Nucleus accumbens (tissue), 56 donors: ENCODE measurements around the gene HUS1.
A peak's percentile ranks its signal among the peaks of the same experiment; 100 is the strongest.
"Not testable (repeated sequence)": the region's sequence is repeated elsewhere in the genome, so short reads cannot be mapped to it uniquely, and the experiment has no call there.

Experiments
- DNase-seq, 56 donors: peaks; one replicate each; lab custom pipeline; 2025; lab: John Stamatoyannopoulos, UW

HUS1 gene

DNA sequence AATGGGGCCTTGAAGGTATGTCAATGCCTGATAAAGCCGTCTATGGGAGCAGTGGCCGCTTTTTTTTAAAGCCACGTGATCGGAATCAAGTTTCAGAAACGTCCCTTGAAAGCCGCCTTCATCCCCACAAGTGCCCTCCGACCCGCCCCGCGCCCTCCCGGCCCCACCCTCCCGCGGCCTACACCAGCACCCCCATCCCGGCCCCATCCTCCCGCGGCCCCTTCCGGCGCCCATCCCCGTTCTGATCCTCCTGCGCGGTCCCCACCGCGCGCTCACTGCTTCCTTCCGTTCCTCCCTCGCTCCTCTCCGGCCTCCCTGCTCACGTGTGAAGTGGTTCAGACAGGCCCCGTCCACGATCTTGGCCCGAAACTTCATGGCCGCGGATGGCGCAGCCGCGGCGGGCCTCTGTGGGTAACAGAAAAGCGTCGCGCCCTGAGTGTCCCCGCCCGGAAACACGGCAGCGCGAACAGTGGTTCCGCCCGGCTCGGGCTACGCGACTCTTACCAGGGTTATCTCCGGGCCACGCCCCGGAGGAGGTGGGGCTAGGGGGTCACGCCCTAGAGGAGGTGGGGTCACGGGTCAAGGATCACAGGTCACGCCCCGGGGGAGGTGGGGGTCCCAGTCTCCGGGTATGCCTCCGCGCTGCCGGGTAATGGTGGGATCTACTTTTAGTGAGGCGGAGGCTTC lies at the start of gene HUS1:
HUS1 (minus strand) TSS at position 471 of the 687 bp plus-strand sequence; CDS start at position 375, 96 bp downstream.
- peak; percentile 27 to 94 (median 82) for DNase-seq

DNA sequence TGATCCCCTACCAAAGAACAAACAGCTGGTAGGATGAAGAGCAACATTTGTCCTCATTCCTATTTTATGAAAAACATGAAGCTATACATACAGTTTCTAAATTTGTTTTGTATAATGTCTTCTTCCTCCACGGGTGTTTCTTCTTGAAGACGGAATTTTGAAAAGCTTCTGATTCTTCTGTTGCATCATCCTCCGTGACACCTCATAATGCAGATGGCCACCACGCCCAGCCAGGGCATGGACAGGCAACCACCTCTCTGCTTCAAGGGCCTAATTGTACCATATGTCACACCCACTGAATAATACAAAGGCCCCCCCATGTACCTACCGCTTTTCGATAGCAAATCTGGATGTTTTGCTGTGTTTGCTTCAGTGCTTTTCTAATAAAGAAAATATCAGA lies 49.5 kb upstream of the HUS1 start, which contains the start of gene SUN3:
SUN3 (minus strand) TSS at position 170 of the 400 bp plus-strand sequence; CDS start at position 1, 169 bp downstream.
- no peak for DNase-seq

DNA sequence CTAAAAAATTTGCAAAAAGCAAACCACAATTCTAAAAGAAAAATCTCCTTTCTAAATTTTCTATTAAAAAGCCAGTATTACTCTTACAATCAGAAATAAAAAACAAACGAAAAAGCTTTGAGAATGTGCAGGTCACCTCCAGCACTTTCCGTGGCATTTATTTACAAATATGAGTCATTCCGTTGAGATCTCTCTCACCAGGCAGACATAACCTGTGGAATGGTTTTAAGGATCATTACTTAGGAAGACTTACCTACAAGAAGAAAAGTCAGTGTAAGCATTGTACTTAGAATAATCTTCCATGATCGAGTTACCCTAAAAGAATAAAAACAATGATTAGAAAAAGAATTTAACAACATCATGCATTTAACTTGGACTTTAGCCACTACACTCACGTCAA lies 46.2 kb upstream of the HUS1 start:
- no peak for DNase-seq

DNA sequence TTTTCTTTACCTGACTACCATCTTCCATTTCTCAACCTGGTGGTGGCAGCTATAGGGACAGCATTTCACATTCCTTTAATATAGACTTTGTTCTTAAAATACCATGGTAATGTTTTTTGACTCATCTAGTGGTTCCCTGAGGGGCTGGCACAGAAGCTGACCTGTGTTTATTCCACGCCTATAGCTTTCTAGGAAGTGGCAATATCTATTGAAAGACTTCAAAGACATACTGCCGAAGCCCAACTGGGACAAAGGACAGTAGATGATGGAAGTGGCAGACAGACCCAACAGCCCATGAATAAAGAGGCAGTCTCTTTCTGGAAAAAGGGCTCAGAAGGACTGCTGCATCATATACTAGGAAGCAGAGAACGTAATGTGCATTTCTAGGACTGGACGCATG lies 38.3 kb upstream of the HUS1 start:
- DNase-seq, result no peak

DNA sequence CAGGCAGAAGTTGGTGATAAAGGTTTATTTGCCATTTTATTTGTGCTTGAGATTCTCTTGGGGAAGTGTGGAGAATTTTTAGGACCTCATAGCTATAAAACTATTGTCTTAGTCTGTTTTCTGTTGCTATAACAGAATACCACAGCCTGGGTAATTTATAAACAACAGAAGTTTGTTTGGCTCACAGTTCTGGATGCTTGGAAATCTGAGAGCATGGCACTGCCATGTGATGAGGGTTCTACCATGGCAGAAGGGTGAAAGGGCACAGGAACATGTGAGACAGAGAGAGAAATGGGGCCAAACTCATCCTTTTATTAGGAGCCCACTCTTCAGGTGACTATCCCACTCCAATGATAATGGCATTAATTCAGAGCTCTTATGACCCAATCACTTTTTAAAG lies 37.2 kb upstream of the HUS1 start:
- DNase-seq, result no peak

DNA sequence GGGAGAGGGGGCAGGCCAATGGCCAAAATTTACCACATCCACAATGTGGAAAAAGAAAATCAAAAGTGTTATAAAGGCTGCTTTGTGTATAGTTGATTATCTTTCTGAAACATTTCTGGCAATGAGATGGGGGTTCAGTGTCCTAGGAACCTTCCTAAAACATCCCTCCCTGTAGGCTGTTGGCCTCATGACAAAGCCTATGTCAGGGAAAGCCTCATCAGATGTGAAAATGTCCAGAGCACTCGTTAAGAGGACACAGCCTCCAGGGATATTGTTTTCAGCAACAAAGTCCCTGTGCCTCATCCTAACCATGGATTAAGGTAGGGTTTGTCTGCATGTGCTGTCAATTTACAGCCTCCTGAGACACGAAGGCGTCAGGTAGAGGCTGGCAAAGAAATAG lies 32.5 kb upstream of the HUS1 start:
- no peak for DNase-seq

DNA sequence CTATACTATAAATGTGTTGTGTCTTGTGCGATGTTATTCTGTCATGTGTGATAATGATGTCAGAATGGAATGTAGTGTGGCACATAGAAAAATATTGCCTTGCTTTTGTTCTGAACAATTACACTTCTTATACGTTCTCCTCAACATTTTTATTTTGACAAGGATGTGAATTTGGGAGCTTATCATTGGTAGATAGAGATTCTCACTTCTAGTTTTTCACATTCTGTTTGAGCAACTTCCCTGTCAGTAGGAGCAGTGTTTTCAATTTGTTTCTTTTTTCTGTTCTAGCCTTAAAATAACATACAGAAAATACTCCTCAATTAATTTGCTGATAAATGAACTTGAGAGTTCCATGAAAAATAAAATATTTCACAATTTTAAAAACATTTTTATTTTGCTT lies 31.9 kb upstream of the HUS1 start:
- DNase-seq, result no peak

DNA sequence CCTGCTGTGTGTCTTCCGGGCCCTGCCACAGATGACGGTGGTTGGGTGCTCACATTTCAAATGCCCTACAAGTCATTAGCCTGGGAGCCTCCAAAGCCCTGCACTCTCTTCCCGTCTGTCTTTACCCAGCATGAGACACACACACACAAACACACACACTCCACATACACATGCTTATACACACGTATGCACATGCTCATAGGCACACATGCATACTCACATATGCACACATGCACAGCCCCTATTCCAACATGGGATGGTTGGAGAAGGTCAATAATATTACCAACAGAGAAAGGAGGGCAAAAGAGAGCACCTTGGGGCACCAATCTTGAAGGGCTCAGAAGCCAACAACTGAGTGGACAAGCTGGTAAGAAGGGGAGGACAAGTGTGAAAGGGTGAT lies 30.5 kb upstream of the HUS1 start:
- no peak for DNase-seq

DNA sequence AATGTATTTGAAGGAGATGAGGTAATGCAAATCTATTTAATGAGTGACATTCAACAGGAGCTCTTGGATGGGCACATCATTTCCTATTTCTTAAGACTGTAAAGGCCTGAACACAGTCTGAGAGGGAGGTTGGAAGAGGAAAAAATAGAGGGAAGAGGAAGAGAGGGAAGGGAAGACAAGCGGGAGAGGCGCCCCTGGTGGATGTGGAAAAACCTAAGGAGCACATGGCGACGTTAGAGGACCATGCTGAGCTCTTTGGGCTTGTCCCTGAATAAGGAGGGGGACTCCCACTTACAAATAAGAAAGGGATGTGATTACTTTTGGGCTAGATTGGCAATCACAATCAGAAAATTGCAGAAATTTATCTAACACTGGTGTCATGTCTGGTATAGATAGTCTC lies 29.8 kb upstream of the HUS1 start:
- DNase-seq, result no peak

DNA sequence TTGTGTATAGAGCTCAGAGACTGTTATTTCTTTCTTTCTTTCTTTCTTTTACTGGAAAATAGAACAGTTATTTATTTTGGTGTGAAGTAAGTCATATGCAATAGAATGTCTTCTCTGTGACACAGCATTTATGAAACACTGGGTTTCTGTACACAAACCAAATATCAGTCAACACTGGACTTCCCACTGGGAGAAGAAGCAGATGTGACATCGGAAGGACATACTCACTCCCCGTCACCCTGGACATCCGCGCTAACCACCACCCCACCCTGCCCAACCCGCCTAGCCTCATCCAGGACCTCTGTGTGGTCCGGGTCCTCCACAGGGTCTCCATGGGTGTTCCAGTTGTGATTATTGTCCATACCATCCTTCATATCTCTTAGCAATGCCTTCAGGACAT lies 27.5 kb upstream of the HUS1 start:
- no peak for DNase-seq

DNA sequence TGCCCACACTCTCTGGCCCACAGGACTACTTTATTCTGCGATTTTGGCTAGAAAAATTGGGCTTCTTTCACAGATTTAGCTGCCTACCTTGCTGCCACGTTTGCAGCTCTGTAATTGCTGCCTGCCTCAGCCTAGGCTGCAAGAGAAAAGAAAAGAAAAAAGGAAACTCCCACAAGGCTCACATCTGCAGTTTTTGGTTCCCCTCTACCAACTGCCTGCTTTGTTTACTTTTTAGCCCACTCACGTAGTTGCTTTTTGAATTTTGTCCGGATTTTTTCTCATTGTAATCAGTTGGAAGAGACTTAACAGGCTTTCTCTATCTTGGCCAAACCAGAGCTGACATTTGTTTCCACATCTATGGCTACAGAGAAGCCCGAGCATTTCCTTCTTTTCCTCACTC lies 25.2 kb upstream of the HUS1 start:
- DNase-seq, result no peak

DNA sequence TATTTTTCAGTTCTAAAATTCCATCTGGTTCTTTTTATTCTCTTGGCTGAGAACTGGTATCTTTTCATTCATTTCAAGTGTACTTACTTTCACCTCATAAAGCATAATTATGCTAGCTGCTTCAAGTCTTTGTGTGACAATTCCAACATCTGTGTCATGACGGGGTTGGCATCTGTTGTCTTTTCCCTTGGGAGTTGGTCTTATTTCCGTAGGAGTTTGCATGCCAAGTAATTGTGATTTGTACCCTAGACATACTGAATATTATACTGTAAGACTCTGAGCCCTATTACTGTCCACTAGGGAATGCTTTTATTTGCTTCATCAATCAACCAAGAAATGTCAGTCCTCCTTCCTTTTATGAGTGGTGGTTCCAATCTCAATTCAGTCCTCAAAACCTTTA lies 24.6 kb upstream of the HUS1 start:
- no peak for DNase-seq

DNA sequence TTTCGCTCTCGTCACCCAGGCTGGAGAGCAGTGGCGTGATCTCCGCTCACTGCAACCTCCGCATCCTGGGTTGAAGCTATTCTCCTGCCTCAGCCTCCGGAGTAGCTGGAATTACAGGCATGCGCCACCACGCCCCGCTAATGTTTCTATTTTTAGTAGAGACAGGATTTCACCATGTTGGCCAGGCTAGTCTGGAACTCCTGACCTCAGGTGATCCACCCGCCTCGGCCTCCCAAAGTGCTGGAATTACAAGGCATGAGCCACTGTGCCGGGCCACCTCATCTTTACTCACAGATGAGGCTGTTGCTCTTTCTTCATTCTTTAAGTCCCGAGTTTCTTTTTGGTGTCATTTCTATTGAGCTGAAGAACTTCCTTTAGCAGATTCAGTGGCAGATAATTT lies 20.7 kb upstream of the HUS1 start:
- DNase-seq, result not testable (repeated sequence)

DNA sequence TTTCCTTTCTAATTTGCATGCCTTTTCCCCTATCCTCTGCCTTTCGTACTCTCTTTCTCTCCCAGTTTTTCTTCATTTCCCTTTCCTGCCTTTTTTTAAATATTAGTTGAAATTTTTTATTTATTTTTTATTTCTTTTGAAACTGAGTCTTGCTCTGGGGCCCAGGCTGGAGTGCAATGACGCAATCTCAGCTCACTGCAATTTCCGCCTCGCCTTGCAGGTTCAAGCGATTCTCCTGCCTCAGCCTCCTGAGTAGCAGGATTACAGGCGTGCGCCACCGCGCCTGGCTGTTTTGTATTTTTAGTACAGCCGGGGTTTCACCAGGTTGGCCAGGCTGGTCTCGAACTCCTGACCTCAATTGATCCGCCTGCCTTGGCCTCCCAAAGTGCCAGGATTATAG lies 20.0 kb upstream of the HUS1 start:
- DNase-seq, result no peak

DNA sequence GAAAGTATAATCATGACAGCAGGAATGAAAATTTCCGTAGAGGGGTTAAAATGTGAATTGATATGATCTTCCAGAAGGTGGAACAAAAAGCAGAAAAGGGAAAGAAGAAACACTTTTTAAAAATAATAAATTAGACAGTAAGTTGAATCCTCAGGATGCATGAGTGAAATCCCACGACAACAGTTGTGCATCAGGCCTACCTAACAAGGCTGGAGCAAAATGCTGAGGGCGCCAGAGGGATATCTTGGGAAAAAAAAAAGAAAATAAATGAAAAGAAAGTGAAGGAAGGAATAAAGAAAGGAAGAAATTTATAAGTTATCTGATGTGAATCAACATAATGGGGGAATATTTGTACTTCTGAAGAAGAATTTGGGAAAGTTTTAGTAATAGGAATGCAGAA lies 13.0 kb upstream of the HUS1 start:
- DNase-seq, result no peak

DNA sequence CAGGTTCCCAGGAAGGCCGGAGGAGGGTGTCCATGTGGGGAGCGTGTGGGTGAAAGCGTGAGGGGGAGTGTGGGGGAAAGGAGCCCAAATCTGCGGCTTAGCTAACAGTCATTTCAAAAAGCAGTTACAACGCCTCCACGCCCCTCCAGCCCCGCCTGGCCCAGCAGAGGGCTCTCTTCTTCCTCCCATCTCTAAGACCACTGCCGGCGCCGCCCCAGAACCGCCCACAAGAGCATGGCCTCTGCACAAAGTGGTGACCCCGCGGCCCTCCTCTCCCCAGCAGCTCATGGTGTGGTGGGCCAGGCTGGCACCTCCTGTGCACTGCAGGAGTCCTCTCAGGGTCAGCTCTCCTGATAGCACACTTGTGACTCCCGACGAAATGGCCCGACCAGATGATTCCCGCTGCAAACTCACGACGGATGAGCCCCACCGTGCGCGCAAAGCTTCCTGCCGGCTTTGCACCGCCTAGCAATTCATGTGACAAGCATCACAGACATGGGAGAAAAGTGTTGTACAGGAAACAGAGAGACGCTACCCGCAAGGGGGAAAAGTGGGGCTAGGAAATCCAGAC lies 12.4 kb upstream of the HUS1 start:
- peak in 53 of 56 donors; percentile 19 to 81 (median 52) for DNase-seq

DNA sequence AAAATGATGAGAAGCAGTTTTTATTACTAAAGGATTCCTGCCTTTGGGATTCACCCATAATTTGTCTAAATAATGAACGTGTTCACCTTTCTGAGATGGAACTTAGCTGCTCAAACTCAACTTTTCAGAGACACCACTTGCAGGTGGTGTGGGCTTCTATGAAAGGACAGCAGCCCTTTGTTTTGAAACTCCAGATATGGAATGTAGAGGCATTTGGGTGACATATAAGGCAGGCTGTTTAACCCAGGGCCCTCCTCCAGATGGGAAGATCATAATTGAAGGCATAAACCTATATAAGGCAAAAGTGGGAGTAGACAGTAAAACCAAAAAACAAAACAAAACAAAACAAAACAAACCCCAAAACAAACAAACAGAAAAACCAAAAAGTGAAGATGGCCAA lies 11.9 kb upstream of the HUS1 start:
- no peak for DNase-seq

DNA sequence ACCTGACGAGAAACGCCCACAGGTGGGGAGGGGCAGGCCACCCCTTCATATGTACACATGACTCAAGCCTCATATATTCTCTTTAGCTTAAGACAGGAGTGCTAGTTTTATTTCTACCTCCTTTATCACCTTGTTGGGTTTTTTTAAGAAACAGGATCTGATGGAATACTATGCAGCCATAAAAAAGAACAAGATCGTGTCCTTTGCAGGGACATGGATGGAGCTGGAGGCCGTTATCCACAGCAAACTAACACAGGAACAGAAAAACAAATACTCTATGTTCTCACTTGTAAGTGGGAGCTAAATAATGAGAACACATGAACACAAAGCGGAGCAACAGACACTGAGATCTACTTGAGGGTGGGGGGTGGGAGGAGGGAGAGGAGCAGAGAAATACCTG lies 11.2 kb upstream of the HUS1 start:
- no peak for DNase-seq

DNA sequence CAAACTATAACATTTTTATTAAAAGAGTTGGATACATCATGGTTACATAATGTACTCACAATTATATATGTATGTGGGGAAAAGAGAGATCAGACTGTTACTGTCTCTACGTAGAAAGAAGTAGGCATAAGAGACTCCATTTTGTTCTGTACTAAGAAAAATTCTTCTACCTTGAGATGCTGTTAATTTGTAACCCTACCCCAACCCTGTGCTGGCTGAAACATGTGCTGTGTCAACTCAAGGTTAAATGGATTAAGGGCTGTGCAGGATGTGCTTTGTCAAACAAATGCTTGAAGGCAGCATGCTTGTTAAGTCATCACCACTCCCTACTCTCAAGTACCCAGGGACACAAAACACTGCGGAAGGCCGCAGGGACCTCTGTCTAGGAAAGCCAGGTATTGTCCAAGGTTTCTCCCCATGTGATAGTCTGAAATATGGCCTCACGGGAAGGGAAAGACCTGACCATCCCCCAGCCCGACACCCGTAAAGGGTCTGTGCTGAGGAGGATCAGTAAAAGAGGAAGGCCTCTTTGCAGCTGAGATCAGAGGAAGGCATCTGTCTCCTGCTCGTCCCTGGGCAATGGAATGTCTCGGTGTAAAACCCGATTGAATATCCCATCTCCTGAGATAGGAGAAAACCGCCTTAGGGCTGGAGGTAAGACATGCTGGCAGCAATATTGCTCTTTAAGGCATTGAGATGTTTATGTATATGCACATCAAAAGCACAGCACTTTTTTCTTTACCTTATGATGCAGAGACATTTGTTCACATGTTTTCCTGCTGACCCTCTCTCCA lies 10.4 kb upstream of the HUS1 start:
- DNase-seq, result not testable (repeated sequence)

DNA sequence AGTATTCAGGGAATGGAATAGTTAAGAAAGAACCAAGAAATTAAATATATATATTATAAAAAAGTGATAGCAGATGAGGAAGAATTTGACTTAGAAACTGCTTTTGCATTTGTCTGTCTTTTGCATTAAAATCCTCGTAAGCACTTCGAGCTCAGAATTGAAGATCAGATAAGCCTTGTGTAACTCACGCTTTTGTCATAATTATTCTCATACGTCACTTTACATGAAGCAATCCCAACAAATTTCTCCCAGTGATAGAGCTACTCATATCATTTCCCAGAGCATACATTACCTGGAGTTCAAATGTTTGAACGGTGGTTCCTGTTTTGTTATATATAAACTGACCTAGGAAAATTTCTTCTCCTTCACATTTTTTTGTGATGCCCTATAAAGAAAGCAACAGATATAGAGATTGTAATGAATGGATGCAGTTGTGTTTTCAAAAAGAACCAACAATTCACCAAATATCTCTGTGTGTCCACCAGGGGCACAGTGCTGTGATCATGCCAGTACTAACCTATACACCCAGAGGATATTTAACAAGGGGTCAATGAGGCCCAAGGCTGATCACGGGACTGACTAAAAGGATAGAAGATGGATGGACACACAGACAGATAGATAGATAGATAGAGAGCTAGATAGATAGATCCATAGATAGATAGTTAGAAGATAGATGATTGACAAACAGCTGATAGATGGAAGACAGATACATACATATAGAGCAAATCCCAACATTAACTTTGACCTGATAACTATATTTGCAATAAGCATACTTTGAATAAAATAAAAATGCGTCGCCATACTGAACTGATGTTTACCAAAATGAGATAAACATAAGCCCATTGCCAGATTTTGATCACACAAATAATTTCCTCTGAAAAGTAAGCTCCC lies 9.3 kb upstream of the HUS1 start:
- no peak for DNase-seq

DNA sequence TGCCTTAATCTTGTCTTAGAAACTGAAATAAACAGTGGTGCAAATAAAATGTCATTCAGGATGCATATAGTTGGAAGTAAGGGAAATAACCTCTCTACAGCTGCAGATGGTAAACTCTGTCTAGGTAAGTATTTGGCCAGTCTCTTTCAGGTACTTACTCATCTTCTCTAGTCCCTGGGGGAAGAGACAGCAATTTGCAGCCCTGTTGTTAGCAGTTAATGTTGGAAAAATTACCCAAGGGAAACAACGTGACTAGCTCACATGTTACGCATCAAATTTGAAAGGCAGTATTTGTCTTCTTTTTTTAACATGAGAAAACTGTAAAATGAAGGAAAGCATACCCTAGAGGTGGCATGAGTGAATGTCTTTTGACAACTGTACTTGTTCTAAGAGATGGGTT lies 3.2 kb upstream of the HUS1 start:
- no peak for DNase-seq
